ENCODE results near the gene BARX1.

BARX1 gene

GRCh38 chr9:93903886-93904648 lies 51.1 kb downstream of the BARX1 start:
- no peak for DNase-seq (ENCODE audit: low read depth)

GRCh38 chr9:93902780-93903655 lies 52.1 kb downstream of the BARX1 start:
- no peak for DNase-seq (ENCODE audit: low read depth)
- TF ChIP-seq CTCF (IDR thresholded peaks at IDR 0.05; ENCODE audit: control insufficient read depth, extremely low read depth, insufficient read depth) = no peak
- no peak overlapping the region for H3K4me3 ChIP-seq (ENCODE audit: low read depth, low read length)

More at GRCh38 chr9:93903886-93904648, 51.1 kb downstream of the BARX1 start:
- H3K4me3 ChIP-seq (ENCODE audit: low read depth, low read length) = no peak overlapping the region
- TF ChIP-seq CTCF (IDR thresholded peaks at IDR 0.05; ENCODE audit: control insufficient read depth, extremely low read depth, insufficient read depth) = no peak

GRCh38 chr9:93902051-93902779 lies 52.9 kb downstream of the BARX1 start:
- no peak for DNase-seq (ENCODE audit: low read depth)
- TF ChIP-seq CTCF (IDR thresholded peaks at IDR 0.05; ENCODE audit: control insufficient read depth, extremely low read depth, insufficient read depth) = no peak

More at GRCh38 chr9:93902051-93902779, 52.9 kb downstream of the BARX1 start:
- H3K4me3 ChIP-seq (ENCODE audit: low read depth, low read length) = no peak overlapping the region

Data from LNCaP clone FGC (cell line).